ENCODE measurements around the gene DDX1.
"Not testable (repeated sequence)": the region's sequence is repeated elsewhere in the genome, so short reads cannot be mapped to it uniquely, and the experiment has no call there.

The DDX1 gene

DNA sequence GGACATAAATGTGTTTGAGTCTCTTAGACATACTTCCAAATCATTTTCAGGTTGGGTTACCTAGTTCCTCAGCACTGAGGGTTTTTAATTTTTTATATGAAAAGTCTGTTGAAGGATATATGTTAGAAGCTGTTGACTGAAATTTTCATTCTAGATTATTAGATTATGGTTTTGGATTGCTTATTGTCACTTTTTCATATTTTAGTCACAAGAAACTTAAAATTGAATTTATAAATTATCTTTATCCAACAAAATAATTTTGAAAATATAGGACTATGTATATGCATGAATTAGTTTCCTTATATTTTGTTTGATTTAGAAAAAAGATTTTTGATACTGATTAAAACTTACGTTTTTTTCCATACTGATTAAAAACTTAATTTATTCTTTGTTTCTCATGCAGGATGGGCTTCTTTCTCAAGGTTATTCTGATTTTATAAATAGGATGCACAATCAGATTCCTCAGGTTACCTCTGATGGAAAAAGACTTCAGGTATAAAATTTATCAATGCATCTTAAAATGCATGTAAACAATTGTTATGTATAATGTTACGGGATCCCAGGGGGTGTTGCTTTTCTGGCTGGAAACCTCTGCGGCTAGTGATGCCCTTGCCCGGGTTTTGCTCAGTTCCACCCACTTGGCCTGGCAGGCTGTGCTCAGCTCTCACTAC lies 26.2 kb downstream of the DDX1 start:
- DNase-seq = no peak

DNA sequence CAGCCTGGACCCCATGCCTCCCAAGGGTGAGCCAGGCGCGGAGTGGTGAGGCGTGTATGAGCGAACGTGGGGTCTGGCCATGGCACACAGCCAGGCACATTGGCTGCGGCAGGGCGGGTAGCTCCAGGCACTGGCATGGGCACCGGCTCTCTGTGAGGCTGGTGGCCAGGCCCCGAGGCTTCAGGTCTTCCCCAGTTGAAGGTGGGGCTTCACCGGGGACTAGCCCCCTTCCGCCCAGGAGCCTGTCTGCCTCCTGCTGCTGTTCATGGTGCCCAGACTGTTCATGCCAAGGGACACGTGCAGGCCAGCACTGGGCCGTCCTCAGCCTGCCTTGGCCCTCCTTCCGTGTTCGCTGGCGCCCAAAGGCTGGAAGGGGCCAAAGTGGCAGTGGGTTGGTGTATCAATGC lies 26.8 kb downstream of the DDX1 start:
- no peak for DNase-seq

DNA sequence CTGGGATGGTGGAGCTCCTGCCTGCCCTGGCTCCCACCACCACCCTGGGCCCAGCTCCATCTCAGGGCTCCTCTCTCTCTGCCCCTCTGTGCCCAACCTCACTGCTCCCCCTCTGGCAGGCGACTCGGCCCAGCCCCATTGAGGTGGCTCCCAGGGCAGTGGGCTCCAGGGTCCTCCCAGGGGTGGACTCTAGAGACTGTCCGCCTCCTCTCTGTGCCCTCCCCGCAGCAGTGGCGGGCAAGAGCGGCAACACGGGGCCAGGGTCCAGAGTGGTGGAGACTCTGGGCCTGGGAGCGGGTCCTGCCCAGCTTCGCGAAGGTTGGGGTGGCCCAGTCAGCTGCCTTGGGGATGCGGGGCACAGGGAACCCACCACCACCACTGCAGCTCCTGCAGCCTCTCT lies 27.4 kb downstream of the DDX1 start:
- DNase-seq = no peak

DNA sequence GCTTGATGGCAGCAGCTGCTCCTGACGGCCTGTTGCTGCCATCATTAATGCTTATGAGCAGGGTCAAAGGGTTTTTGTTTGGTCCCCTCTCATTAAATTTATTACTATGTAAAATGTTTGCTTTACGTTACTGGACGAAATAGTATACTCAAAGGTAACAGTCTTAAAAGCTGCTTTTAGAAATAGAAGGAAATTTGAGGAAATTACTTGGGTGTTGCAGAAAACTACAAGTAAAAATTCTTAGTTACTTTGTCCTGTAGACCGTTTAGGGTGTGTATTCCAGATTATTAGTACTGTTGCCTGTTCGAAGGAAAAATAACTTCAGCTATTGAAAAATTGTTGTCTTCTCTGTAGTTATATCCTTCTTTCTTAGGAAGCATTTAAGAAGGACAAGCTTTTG lies 27.8 kb downstream of the DDX1 start:
- DNase-seq = no peak

DNA sequence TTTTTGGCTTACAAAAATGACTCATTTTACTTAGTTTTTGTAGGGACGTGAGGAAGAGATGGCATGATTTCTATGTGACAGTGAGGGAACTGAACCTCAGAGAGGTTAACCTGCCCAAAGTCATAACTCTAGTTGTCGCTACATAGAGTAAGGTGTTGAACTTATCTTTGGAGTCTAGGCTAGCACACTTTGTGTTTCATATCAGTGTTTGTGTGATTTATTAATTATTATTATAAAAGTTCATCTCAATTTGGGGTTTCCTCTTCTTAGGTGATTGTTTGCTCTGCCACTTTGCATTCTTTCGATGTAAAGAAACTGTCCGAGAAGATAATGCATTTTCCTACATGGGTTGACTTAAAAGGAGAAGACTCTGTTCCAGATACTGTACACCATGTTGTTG lies 28.3 kb downstream of the DDX1 start:
- DNase-seq = no peak

DNA sequence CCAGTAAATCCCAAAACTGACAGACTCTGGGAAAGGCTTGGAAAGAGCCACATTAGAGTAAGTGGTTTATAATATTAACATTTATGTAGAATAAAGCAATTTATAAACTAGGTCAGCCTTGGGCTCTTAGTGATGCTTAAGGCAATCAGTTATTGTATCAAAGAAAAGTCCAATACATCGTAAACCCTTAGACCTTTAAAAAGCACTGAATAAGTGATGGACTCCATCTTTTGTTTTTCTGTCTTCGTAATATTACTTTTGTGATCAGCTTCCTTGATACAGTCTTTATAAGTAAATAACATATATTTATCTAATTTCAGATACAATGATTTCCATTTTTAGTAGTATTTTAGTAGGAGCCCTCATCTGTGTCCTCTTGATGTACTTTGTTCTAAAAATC lies 28.7 kb downstream of the DDX1 start:
- DNase-seq = no peak

DNA sequence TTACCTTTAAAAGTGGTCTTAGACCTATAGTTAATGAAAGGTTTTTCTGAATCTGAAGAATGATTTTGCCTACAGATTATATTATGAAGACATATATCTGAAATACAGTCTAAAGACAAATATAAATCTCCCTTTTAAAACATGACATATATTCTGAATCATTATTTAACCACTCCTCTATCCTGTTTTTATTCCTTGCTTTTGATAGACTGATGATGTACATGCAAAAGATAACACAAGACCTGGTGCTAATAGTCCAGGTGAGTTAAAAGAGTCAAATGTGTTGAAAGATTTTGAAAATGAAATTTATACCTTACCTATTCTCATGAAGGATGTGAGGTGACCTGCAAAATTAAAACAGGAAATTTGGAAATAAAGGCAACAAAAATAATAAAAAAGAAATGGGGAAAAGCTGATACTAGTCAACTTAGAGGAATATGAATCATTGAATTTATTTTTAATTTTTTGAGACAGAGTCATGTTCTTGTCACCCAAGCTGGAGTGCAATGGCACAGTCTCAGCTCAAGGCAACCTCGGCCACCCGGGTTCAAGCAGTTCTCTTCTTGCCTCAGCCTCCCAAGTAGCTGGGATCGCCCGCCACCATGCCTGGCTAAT lies 29.3 kb downstream of the DDX1 start:
- no peak for DNase-seq

DNA sequence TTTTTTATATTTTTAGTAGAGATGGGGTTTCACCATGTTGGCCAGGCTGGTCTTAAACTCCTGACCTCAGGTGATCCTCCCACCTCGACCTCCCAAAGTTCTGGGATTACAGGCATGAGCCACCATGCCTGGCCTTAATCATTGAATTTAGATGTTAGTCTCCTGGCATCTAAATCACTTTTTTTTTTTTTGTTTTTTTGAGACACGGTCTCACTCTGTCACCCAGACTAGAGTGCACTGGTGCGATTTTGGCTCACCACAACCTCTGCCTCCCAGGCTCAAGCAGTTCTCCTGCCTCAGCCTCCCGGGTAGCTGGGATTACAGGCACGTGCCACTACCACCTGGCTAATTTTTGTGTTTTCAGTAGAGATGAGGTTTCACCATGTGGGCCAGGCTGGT lies 29.8 kb downstream of the DDX1 start:
- not testable (repeated sequence) for DNase-seq

DNA sequence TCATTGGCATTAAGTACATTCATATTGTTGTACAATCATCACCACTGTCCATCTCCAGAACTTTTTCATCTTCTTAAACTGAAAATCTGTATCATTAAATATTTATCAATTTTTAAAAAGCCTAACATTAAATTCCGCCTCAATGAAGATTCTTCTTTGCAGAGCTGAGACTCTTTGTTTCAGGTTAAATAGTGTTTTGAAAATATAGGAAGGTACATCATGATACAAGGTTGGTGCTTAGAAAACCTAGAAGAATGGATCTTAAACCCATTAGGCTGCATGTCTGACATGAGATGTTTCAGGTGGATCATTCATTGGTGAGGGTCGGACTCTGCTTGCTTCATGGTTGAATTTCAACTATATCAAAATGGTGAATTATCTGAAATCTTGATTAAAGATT lies 30.5 kb downstream of the DDX1 start:
- DNase-seq = no peak

DNA sequence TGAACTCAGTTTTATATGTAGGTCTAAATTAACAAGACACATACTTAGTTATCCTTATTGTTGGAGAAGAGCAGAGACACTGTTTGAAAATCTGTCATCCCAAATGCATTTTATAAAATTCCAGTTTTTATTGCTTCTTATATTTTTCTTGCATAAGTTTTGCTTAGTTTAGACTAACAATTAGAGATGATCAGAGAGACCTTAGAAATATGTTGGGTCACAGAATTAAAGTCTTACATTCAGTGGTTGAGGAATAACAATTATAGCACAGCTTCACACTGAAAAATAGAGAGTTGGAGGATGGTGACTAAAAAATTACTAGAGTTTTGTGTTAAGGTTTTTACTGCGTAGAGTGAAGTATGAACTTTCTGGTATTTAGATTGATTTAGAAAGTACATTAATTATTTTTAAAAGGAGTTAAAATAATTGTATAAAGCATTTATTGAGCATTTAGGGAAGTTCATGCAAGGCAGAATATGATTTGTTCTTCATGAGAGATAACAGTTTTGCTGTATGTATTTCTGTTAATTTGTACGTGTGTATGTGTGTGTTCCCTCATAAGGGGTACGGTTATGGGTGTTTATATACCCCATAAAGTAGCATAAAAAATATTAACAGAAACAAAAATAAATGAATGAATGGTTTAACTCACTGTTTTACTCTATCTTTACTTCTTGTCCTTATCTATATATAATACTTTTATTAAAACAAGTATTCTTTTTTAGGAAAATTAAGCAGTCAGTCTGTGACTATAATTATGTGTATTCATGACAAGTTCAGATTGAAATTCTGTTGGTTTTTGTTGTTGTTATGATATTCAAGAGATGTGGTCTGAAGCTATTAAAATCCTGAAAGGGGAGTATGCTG lies 31.2 kb downstream of the DDX1 start:
- DNase-seq = no peak

DNA sequence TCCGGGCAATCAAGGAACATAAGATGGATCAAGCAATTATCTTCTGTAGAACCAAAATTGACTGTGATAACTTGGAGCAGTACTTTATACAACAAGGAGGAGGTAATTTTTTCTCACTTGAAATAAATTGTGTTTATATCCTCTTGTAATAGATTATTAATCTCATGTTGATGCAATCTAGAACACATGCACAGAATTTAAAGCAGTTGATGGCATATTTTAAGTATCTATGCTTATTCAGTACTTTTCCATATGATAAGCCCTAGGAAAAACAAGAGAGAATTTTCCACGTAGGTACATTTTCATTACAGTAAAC lies 31.8 kb downstream of the DDX1 start:
- no peak for DNase-seq

DNA sequence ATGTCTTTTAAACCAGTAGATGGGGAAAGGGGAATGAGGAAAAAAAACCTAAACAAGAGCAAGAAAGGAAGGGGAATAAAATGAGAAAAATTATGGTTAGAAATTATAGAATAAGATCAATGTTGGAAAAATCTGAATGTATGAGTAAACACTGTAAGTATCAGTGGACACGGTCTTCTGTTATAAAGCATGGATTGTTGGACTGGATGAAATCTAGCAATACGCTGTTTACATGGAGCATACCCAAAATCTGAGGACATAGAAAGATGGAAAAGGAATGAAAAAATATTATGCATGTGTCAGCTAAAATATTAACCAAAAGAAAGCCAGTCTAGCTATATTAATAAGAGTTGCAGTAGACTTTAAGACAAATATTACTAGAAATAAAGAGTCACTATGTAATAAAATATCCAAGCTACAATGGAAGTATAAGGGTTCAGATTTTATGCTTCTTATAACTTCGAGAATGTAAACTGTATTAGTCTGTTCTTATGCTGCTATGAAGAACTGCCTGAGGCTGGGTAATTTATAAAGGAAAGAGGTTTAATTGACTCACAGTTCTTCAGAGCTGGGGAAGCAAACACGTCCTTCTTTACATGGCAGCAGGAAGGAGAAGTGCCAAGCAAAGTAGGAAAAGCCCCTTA lies 32.4 kb downstream of the DDX1 start:
- DNase-seq = no peak

DNA sequence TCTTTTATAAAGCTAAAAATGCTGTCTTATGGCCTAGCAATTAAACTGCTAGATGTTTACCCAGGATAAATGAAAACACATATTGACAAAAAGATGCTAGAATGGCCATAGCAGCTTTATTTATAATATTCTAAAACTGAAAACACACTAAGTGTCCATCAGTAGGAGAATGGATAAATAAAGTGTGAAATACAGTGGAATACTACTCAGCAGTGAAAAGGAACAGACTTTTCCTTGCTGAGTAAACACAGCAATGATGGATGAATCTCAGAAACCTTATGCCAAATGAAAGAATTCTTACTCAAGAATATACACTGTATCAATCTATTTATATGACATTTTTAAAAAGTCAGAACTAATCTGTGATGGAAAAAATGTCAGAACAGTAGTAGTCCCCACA lies 33.2 kb downstream of the DDX1 start:
- no peak for DNase-seq

DNA sequence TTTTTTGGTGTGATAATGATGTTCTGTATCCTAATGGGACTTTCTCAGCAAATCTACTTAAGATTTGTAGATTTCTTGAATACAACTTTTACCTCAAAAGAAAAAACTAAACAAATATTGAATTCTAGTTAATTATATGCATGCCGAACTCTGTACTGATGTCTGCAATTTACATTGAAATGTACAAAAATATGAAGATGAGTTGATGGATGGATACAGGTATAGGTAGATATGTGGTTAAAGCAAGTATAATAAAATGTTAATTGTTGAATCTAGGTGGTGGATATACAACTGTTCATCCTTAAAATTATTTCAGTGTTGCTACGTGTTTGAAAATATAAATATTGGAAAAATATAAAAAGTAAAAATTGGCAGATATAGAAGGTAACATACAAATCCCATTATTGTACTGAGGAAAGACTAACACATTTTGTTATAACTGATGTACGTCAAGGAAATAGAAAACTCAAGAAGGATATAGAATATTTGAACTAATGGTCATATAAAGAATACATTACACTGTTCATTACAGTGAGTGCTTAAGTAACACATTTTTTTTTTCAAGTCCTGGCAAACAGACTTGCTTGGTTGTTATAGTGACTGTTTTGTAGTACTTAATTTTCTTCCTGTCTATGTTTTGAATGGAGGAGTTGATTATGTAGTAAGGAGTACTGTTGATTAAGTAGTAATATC lies 33.8 kb downstream of the DDX1 start:
- DNase-seq = no peak

DNA sequence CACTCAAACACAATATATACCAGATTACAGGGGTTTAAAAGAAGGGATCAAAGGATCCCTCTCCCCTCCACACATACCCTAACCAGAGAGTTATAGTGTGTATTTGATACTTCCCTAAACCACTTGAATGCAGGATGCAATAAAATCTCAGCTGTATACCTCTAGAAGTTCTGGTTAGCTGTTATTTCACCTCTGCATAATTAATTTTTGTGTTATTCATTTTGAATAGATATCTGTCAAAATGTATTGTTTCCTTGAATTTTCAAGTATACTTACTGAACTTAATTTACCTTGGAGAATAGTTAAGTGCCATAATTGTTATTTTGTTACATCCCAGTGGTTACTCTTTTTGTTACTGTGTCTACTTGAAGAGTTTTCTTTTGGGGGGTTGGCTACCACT lies 34.5 kb downstream of the DDX1 start:
- DNase-seq = no peak

DNA sequence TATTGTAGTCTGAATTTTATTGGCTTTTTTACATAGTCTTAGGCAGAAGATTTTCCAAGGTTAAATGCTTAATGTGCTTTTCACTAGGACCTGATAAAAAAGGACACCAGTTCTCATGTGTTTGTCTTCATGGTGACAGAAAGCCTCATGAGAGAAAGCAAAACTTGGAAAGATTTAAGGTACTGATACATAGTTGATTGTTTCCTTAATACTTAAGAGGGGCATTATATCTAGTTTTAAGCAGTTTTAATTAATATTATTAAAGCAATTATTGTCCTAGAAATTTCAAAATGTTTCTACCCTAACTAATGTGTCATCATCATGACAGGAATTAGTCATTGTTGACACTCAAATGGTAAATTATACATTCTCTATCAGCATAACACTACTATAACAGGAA lies 35.3 kb downstream of the DDX1 start:
- DNase-seq = no peak

DNA sequence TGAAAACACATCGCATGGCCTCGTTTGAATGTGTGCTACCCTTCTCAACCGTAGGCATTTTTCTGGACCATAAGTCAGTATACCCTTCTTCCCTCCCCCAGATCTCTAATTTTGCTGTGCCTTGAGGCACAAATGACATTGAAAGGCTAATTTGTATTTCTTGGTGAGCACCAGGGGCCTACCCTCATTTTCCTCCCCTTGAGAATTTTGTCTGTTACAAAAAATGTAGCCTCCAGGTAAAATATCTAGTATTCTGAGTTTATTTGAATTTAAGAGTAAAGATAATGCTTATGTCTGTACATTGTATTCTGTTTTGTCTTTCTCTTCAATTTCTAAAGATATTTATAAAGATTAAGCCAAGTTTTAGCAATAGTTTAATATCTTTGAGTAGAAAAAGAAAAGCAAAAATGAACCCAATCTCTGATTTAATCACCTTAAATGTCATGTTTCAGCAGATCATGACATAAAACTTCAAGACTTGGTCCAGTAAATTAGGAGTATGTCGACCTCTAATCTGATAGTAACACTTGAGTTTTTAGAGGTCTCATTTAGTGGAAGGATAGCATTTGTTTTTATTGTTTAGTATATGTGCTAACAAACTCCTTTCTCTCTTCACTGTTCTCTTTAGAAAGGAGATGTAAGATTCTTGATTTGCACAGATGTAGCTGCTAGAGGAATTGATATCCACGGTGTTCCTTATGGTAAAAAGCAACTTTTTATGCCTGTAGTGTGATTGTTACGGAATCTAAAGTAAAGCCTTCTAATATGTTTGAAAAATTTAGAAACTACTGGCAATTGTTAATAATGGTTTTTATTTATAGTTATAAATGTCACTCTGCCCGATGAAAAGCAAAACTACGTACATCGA lies 36.4 kb downstream of the DDX1 start:
- DNase-seq = no peak

DNA sequence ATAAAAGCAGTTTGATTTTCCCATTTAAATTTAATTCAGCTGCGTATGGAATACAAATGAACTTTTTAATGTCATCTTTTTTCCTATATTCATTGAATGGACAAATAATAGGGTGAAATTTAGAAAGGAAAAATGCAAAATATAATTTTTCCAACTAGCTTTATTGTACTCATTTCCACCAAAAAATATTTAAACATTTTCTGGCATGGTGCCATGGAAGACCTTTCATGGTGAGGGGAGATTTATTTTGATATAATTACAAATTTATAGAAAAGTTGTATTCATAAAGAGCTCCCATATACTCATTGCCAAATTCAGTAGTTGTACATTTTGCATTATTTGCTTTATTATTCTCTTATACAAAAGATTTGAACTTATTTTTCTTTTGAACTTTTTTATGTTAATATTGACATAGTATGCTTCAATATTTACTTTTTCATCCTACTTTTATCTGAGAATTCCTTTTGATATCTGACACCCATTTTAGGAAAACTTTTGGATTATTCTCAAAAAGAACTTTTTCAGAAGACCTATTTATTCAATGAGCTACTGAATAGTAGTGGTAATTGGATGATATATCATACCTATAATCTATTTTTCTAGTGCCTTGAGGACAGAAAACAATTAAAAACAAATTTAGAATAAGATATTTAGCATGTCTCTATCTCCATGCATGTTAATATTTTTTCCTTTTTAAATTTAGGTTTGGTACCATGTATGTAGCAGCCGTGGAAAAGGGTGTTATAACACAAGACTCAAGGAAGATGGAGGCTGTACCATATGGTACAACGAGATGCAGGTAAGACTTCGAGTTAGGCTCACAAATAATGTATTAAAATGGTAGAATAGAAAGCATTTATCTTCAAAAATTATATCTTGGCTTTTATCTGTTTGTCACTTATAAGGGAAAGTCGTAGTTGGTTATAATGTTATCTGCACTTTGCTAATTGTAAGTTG lies 37.5 kb downstream of the DDX1 start:
- DNase-seq = no peak

DNA sequence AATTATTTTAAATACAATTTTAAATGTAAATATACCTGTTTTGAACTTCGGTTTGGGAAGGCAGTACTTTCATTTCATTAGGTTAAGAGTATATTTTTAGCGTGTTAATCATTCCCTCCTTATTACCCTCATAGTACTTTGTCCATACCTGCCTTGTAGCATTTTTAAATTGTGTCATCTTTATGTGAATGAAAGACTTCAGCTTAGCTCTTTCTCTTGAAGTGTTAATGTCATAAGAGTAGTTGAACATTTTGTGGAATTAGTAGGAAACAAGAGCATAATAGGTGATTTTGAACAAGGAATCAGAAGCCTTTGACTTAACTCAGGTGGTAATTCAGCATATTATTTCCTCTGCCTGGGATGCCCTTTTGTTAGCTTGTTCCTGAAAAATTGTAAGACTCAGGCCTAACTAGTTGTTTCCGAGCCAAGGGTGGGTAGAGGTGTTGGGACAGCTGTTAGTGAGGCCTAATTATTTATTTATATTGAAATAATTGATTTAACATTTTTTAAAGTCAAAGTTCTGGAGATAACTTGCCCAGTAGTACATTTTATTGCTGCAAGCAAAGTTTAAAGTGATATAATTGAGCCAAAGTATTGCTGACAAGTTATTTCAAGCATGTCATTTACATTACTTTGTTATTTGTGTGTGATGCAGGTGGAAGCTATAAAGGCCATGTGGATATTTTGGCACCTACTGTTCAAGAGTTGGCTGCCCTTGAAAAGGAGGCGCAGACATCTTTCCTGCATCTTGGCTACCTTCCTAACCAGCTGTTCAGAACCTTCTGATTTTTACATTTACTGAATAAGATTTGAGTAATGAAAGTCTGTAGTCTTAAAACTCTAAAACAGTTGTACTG lies 38.7 kb downstream of the DDX1 start:
- no peak for DNase-seq

Measured in NCI-H1417 (cell line).